Upper lobe of right lung (tissue), 1 donor: Measurements from ENCODE around the gene PRR5L. TPM values are rescaled to one million over a fixed set of nuclear protein-coding genes. Genes with fewer than 3 reads are reported as not detected.

Experiments used
- ATAC-seq: fragments of 200-7000 bp; cut with Tn5 transposase; one replicate; pipeline ENCODE4 v1.9.1; 2020; ENCODE audit warnings: mild to moderate bottlenecking, moderate library complexity
- DNase-seq: peaks from one replicate; pipeline ENCODE4 v3.0.0-alpha.2; 2020
- H3K27ac ChIP-seq: fragments of 200-600 bp; one replicate; pipeline ENCODE4 v1.8.0; 2022
- H3K27me3 ChIP-seq: fragments of 200-600 bp; one replicate; pipeline ENCODE4 v1.8.0; 2022; ENCODE audit warnings: mild to moderate bottlenecking
- H3K36me3 ChIP-seq: fragments of 200-600 bp; one replicate; pipeline ENCODE4 v1.8.0; 2022
- H3K4me1 ChIP-seq: fragments of 200-600 bp; one replicate; pipeline ENCODE4 v1.8.0; 2022
- H3K4me3 ChIP-seq: fragments of 200-600 bp; one replicate; pipeline ENCODE4 v1.8.0; 2022; ENCODE audit warnings: mild to moderate bottlenecking
- H3K9me3 ChIP-seq: fragments of 200-600 bp; one replicate; pipeline ENCODE4 v1.8.0; 2022
- CTCF ChIP-seq: fragments of 200-600 bp; IDR thresholded peaks from one replicate; pipeline ENCODE4 v1.8.0; 2022; ENCODE audit warnings: antibody characterized with exemption
- intact Hi-C: fragments of 100-400 bp; cut with DNase I; formaldehyde crosslinking; loops from one replicate; pipeline ENCODE4 v1.11.0; 2022
- total RNA-seq: library from RNA; stranded (reverse); fragmentation: NEBNext Ultra II Directional; extraction: Animal tissue kit (Norgen Biotek cat#: 25700); gene quantifications from one replicate; pipeline ENCODE4 v1.2.1, GENCODE V29; 2021
- donor health status: DM: no; HTN: yes; CAD: no; lungs with severe emphysema.

The PRR5L gene
- total RNA-seq, 1 donor from 2014 or later: 24.5 TPM

- Histone ChIP-seq H3K27ac (no peak overlapping the region), H3K4me3 (no peak overlapping the region), H3K9me3 (no peaks in the 10 kb centered on the region), H3K27me3 (no peaks in the 10 kb centered on the region), H3K4me1 (no peaks in the 10 kb centered on the region), H3K36me3 (no peaks in the 10 kb centered on the region)
- no peak for TF ChIP-seq CTCF
- intact Hi-C loops: no loop called here
- DNase-seq (no peak), ATAC-seq (no peak)
Observed at GRCh38 chr11:36328966-36329673, 33.0 kb downstream of the PRR5L start.

- intact Hi-C loops: no loop called here
- no peak for TF ChIP-seq CTCF
- H3K4me3 ChIP-seq: no peak overlapping the region
- H3K27ac ChIP-seq: no peak overlapping the region
- ATAC-seq (no peak), DNase-seq (no peak)
- no peaks in the 10 kb centered on the region for H3K27me3 ChIP-seq
- no peaks in the 10 kb centered on the region for H3K4me1 ChIP-seq
- no peaks in the 10 kb centered on the region for H3K9me3 ChIP-seq
- no peaks in the 10 kb centered on the region for H3K36me3 ChIP-seq
Observed at GRCh38 chr11:36330411-36330810, 34.3 kb downstream of the PRR5L start.

GRCh38 chr11:36333468-36333867 lies 37.4 kb downstream of the PRR5L start:
- no peak for TF ChIP-seq CTCF
- Histone ChIP-seq H3K36me3 (no peaks in the 10 kb centered on the region), H3K4me1 (no peaks in the 10 kb centered on the region), H3K27ac (no peak overlapping the region), H3K9me3 (no peaks in the 10 kb centered on the region), H3K4me3 (no peak overlapping the region), H3K27me3 (no peaks in the 10 kb centered on the region)
- DNase-seq: no peak
- ATAC-seq: no peak
- intact Hi-C loops: no loop called here

- no peaks in the 10 kb centered on the region for H3K4me1 ChIP-seq
- no peak overlapping the region for H3K27ac ChIP-seq
- intact Hi-C loops: no loop called here
- no peak for DNase-seq
- ATAC-seq: peak; percentile 36
- no peaks in the 10 kb centered on the region for H3K36me3 ChIP-seq
- H3K27me3 ChIP-seq: no peaks in the 10 kb centered on the region
- no peaks in the 10 kb centered on the region for H3K9me3 ChIP-seq
- H3K4me3 ChIP-seq: no peak overlapping the region
- TF ChIP-seq CTCF: no peak
Observed at GRCh38 chr11:36333897-36334296, 37.8 kb downstream of the PRR5L start.

- H3K9me3 ChIP-seq: no peaks in the 10 kb centered on the region
- no peaks in the 10 kb centered on the region for H3K27me3 ChIP-seq
- no peak for TF ChIP-seq CTCF
- H3K36me3 ChIP-seq: no peaks in the 10 kb centered on the region
- no peak overlapping the region for H3K4me3 ChIP-seq
- no peaks in the 10 kb centered on the region for H3K4me1 ChIP-seq
- DNase-seq (no peak), ATAC-seq (no peak)
- H3K27ac ChIP-seq: no peak overlapping the region
- intact Hi-C loops: no loop called here
Observed at GRCh38 chr11:36339888-36340287, 43.8 kb downstream of the PRR5L start.

GRCh38 chr11:36340897-36341296 lies 44.8 kb downstream of the PRR5L start:
- H3K27me3 ChIP-seq: no peaks in the 10 kb centered on the region
- no peak overlapping the region for H3K4me3 ChIP-seq
- no peaks in the 10 kb centered on the region for H3K36me3 ChIP-seq
- intact Hi-C loops: no loop called here
- ATAC-seq: no peak
- DNase-seq: no peak
- no peak for TF ChIP-seq CTCF
- no peaks in the 10 kb centered on the region for H3K4me1 ChIP-seq
- no peak overlapping the region for H3K27ac ChIP-seq
- no peaks in the 10 kb centered on the region for H3K9me3 ChIP-seq
